Inflammatory macrophage (primary cell): ENCODE data around the gene TPPP.
"Not testable (repeated sequence)": the region's sequence is repeated elsewhere in the genome, so short reads cannot be mapped to it uniquely, and the experiment has no call there.

ENCODE experiments used
- DNase-seq, 2 donors: peaks; one replicate each; pipeline ENCODE4 v3.0.0-alpha.2; 2020 to 2022

Gene TPPP

GRCh38 chr5:692529-693041, 567 bp downstream of the TPPP start:
- not testable (repeated sequence) for DNase-seq

DNA sequence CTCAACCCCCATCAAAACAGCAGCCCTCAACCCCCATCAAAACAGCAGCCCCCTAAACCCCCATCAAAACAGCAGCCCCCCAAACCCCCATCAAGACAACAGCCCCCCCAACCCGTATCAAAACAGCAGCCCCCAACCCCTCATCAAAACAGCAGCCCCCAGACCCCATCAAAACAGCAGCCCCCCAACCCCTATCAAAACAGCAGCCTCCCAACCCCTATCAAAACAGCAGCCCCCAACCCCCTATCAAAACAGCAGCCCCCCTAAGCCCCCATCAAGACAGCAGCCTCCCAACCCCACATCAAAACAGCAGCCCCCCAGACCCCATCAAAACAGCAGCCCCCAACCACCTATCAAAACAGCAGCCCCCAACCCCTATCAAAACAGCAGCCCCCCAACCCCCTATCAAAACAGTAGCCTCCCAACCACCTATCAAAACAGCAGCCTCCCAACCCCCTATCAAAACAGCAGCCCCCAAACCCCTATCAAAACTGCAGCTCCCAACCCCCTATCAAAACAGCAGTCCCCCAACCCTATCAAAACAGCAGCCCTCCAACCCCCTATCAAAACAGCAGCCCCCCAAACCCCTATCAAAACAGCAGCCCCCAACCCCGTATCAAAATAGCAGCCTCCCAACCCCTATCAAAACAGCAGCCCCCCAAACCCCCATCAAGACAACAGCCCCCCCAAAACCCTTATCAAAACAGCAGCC, 1.2 kb downstream of the TPPP start:
- DNase-seq: no peak

DNA sequence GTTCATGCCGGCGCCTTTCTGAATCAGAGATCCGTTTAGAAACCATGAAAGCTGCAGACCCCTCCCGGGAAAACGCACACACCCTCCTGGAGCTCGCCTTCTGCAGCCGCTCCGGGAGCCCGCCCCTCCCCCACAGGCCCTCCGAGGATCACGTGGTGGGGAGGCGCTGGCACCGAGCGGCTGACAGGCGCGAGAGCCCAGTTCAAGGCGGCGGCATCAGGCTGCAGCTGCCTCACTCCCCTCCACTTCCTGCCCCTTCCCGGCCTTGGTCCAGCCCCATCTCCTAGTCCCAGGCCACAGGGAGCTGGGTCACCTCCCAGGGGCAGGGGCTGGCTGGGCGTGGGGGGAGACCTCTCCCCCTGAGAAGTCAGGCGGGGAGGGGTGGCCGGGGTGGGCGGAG, 2.1 kb downstream of the TPPP start:
- not testable (repeated sequence) for DNase-seq

GRCh38 chr5:690293-690692, 2.9 kb downstream of the TPPP start:
- not testable (repeated sequence) for DNase-seq

- not testable (repeated sequence) for DNase-seq
Measured at GRCh38 chr5:688348-689010, 4.7 kb downstream of the TPPP start.

DNA sequence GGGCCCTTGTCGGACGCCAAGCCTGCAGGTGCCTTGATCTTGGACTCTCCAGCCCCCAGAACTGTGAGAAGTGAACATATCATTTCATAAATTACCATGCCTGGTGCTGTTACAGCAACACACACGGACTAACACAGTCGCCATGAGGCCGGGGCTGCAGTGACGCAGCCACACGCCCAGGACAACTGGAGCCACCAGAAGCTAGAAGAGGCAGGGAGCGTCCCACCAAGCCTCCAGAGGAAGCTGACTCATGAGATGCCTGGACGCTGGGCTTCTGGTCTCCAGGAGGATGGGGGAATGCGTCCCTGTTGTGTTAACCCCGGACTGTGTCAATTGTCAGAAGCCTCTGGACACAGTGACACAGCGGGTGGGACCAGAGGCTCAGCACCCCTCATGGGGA, 6.2 kb downstream of the TPPP start:
- not testable (repeated sequence) for DNase-seq

- not testable (repeated sequence) for DNase-seq
Measured at GRCh38 chr5:686172-686523, 7.0 kb downstream of the TPPP start.

GRCh38 chr5:685262-686171, 7.6 kb downstream of the TPPP start:
- DNase-seq: no peak

- DNase-seq: no peak
Measured at GRCh38 chr5:684751-685216, 8.4 kb downstream of the TPPP start.

- DNase-seq: no peak
Measured at GRCh38 chr5:683551-684481, 9.3 kb downstream of the TPPP start.

DNA sequence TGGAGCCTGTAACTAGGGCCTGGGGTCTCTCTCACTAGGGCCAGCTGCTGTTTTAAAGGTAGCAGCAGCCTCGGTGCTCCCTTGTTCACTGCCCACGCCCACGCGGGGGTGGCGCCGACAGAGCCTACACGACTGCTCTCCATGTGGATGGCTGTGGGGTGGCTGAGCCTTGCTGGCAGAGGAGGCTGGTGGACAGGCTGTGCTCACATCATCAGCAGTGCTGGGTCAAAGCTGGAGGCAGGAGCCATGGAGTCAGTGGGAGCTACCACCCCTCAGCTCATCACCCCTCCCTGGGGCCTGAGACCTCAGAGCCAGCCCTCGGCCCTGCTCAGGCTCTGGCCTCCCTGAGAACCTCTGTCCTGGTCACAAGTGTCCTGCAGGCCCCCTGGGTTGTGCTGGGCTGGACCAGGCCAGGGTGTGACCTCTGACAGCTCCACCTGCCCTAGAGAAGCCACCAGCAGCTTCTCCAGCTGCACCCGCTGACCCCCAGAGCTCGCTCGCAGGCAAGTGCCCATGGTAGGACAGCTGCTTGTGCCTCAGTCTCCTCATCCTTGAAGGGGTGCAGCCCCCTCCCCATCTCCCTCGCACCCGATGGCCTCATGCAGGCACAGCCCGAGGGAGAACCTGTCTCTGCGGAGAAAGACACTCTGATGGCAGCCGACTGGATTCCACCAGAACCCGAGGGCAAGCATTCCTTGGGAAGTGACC, 10.3 kb downstream of the TPPP start:
- DNase-seq: not testable (repeated sequence)

DNA sequence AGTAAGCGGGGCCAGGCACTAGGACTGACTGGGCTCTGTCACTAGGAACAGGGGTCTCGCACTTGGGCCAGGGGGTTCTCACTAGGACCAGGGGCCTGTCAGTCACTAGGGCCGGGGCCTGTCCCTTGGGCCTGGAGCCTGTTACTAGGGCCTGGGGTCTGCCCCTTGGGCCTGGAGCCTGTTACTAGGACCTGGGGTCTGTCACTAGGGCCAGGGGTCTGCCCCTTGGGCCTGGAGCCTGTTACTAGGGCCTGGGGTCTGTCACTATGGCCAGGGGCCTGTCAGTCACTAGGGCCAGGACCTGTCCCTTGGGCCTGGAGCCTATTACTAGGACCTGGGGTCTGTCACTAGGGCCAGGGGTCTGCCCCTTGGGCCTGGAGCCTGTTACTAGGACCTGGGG, 10.9 kb downstream of the TPPP start:
- not testable (repeated sequence) for DNase-seq

DNA sequence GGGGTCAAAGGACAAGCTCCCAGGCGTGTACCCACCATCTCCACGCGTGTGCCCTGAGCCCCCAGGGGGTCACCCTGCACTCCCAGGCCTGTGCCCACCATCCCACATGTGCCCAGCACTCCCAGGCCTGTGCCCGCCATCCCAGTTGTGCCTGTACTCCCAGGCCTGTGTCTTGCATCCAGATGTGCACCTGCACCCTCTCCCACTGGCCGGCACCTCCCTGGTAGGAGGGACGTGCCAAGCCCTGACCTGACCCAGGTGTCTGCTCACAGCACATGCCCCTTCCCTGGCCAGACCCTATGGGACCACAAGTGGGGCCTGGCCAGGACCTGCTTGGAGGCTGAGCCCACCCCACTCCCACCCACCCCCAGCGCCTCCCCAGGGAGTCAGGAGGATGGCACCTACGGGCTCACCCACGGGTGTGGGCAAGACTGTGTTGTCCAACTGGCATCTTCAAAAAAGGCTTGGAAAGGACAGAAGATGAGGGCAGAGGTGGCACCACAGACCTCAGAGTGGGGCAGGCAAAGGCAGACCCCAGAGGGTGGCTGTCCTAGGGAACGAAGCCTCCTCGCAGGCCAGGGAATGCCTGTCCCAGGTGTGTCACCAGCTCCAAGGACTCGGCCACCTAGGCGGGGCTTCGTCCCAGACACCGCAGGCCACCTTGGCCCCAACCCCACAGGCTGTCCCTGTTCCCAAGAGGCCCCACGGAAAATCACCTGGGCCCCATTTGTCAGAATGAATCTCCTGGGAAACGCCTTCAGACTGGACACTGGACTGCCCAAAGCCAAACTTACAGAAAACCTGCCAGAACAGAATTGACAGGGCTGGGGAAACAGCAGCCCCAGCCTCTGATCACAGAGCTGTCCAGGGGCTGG, 11.6 kb downstream of the TPPP start:
- not testable (repeated sequence) for DNase-seq

- not testable (repeated sequence) for DNase-seq
Measured at GRCh38 chr5:680836-681235, 12.3 kb downstream of the TPPP start.

- DNase-seq: not testable (repeated sequence)
Measured at GRCh38 chr5:680118-680795, 12.9 kb downstream of the TPPP start.

DNA sequence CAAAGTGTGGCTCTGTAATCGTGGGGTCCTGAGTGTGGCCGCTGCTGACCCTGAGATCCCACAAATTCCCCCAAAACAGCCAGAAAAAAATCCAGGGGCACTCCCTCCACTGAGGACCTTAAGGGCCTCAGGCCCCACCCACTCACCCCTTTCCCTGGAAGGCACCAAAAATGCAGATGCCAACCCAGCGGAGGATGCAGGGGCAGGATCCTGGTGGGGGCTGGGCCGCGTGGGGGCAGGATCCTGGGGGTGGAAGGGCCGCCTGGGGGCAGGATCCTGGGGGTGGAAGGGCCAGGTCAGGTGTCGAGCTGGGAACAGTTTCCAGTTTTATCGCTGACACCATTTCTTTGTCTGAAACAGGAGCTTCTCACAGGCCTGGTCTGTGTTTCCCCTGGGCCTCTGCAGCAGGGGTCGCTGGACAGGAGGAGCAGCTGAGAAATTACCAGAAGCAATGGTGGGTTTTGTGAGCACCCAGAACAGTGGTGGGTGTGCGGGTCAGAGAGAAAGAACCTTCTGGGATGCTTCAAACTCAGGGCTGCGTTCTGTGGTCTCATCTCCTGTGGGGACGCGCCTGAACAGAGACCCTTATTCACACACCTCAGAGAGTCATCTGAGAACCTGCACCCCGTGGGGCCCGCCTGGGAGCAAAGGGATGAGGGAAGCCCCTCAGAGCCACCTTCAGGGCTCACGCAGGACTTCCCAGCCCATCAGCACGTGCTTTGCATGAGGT, 13.8 kb downstream of the TPPP start:
- not testable (repeated sequence) for DNase-seq

DNA sequence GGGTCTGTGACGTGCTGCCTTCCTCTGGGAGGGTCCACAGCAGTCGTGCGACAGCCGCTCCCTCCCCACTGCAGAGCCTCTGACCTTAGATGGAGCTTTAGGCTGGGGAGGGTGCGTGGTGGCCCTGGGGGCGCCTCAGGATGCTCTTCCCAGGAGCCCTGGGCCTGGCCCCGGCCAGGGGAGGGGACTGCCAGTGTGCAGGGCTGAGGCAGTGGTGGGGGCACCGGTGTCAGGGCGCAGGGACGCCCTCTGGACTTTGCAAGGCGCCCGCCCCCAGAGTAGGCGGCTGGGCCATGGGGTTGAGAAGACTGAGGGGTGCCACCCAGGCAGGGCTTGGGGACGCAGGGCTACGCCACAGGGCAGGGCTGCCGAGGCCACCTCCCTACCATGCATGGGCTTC, 14.6 kb downstream of the TPPP start:
- not testable (repeated sequence) for DNase-seq
